AG09319 (cell line): ENCODE measurements around the gene SLC46A3.
"Not testable (repeated sequence)": the region's sequence is repeated elsewhere in the genome, so short reads cannot be mapped to it uniquely, and the experiment has no call there.

Experiments
- DNase-seq: peaks from one replicate; pipeline ENCODE4 v3.0.0-alpha.2; 2010; ENCODE audit warnings: low read depth; ENCODE audit errors: extremely low read depth
- CTCF ChIP-seq: IDR thresholded peaks from 2 replicates; pipeline ENCODE4 v1.5.1; 2011; ENCODE audit warnings: low read depth, mild to moderate bottlenecking, inconsistent platforms, low read length, moderate library complexity

The SLC46A3 gene

GRCh38 chr13:28699246-28699645 lies 19.5 kb downstream of the SLC46A3 start:
- TF ChIP-seq CTCF, result no peak
- DNase-seq, result no peak

GRCh38 chr13:28697441-28697840 lies 21.3 kb downstream of the SLC46A3 start:
- DNase-seq, result no peak
- TF ChIP-seq CTCF, result no peak

GRCh38 chr13:28693605-28694491 lies 24.9 kb downstream of the SLC46A3 start:
- DNase-seq, result not testable (repeated sequence)

GRCh38 chr13:28685892-28686291 lies 32.9 kb downstream of the SLC46A3 start:
- TF ChIP-seq CTCF, result no peak
- DNase-seq, result no peak

- DNase-seq, result no peak
- TF ChIP-seq CTCF, result no peak
Measured at GRCh38 chr13:28685114-28685513, 33.7 kb downstream of the SLC46A3 start.

- no peak for DNase-seq
- no peak for TF ChIP-seq CTCF
Measured at GRCh38 chr13:28684257-28684656, 34.5 kb downstream of the SLC46A3 start.

- not testable (repeated sequence) for DNase-seq
Measured at GRCh38 chr13:28683169-28683568, 35.6 kb downstream of the SLC46A3 start.

GRCh38 chr13:28680541-28680940 lies 38.2 kb downstream of the SLC46A3 start:
- no peak for TF ChIP-seq CTCF
- no peak for DNase-seq
